Sigmoid colon (tissue), 4 donors: Measurements from ENCODE around the gene SLC27A1.

Experiments used
- EP300 ChIP-seq, 4 donors: sonication (generic); formaldehyde crosslinking; IDR thresholded peaks; one replicate each; pipeline ENCODE4 v1.6.1; 2017; ENCODE audit warnings: antibody characterized with exemption in 4 of 4
- TF ChIP-seq, protein P1 (sequence below), 4 experiments: fragments of 450-650 bp in 3 of 4; fragments of 200-600 bp in 1 of 4; IDR thresholded peaks; one replicate each; pipeline ENCODE4 v1.5.1; 2016 to 2019; ENCODE audit warnings: antibody characterized with exemption in 4 of 4, mild to moderate bottlenecking in 3 of 4, moderate library complexity in 2 of 4

DNA sequence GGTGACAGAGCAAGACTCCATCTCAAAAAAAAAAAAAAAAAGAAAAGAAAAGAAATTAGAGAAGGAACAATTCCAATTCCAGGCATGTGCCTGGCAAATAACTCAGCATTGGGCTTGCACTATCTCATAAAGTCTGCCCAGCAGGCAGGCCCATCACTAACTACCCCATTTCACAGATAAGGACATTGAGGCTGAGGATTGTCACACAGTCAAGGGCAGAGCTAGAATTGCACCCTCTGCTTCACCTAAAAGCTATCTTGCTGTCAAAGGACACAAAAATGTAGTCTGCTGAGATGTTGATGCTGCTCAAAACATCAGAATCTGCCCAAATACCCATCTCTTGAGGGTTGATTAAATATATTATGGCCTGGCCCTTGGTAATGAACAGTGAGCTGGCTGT is 64.4 kb downstream of the SLC27A1 start:
- TF ChIP-seq, protein P1, sequence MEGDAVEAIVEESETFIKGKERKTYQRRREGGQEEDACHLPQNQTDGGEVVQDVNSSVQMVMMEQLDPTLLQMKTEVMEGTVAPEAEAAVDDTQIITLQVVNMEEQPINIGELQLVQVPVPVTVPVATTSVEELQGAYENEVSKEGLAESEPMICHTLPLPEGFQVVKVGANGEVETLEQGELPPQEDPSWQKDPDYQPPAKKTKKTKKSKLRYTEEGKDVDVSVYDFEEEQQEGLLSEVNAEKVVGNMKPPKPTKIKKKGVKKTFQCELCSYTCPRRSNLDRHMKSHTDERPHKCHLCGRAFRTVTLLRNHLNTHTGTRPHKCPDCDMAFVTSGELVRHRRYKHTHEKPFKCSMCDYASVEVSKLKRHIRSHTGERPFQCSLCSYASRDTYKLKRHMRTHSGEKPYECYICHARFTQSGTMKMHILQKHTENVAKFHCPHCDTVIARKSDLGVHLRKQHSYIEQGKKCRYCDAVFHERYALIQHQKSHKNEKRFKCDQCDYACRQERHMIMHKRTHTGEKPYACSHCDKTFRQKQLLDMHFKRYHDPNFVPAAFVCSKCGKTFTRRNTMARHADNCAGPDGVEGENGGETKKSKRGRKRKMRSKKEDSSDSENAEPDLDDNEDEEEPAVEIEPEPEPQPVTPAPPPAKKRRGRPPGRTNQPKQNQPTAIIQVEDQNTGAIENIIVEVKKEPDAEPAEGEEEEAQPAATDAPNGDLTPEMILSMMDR (IDR thresholded peaks at IDR 0.05) = no peak
- no peak for TF ChIP-seq EP300 (IDR thresholded peaks at IDR 0.05)
